Activated T-cell treated with anti-CD3 and anti-CD28 coated beads, Interleukin-2, amount 50 U/mL, for 48 hours (primary cell): Measurements from ENCODE around the gene NPBWR2.
"Not testable (repeated sequence)": the region's sequence is repeated elsewhere in the genome, so short reads cannot be mapped to it uniquely, and the experiment has no call there.

ENCODE experiments used
- DNase-seq, 2 experiments: peaks; one replicate each; pipeline ENCODE4 v3.0.0-alpha.2; 2020

Gene NPBWR2

DNA sequence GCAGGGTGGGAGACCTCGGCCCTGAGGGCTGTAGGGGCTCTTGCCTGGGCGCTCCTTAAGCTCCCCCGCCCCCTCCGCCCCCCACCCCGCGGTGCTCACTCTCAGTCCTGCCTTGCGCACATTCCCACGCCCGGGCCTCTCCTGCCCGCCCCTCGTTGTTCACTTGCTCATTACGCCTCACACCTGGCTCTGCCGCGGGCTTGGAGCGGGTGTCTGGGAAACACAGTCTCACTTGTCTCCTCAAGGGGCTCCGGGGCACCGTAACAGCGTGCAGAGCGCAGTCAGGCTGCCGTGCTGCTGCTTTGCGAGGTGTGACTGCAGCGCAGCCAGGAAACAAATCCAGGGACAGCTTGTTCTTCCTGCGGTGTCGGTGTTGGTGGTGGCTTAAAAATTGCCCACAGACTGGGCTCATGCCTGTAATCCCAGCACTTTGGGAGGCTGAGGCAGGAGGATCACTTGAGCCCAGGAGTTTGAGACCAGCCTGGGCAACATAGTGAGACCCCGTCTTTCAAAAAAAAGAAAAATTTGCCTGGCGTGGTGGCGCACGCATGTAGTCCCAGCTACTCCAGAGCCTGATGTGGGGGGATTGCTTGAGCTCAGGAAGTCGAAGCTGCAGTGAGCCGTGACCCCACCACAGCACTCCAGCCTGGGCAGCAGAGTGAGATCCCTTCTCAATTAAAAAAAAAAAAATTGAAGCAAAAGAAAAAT, 4.6 kb downstream of the NPBWR2 start:
- peak in 1 of 2 experiments; percentile 8 for DNase-seq

DNA sequence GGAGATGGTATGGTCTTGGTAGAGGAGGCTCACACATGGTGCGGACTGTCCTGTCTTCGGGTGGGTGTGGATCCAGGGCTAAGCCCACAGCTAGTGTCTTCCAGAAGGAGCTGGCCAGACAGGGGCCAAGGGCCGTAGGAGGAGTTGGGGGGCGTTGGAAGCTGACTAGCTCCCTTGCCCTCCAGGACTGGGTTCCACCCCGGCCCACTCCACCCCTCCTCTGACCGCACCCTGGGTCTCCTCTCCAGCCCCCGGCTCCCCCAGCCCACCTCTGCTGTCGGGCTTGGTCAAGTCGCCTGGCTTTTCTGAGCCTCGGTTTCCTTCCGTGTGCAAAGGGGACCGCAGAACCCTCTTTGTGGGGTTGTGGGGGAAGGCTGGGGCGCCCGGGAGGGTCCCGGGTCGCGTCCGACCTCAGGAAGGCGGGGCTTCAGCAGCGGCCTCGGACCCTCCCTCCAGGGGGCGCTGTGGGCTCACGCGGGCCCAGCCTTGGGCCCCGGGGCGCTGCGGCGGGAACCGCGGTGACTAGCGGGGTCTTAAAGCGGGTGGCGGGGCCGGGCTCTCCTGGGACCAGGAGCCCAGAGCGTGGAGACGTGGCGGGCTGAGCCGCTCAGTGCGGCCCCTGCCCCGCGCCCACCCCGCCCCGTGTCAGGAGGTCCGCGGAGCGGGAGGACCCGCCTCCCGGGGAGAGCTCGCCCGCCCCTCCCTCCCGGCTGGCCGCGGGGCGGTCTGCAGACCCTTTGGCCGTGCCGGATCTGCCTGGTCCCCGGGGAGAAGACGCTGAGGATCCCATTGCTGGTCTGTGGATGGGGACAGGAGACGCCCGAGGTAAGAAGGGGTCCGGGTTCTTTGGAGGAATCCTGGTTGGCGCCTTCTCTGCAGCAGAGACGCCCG, 5.4 kb downstream of the NPBWR2 start:
- peak; percentile 80 to 85 for DNase-seq

DNA sequence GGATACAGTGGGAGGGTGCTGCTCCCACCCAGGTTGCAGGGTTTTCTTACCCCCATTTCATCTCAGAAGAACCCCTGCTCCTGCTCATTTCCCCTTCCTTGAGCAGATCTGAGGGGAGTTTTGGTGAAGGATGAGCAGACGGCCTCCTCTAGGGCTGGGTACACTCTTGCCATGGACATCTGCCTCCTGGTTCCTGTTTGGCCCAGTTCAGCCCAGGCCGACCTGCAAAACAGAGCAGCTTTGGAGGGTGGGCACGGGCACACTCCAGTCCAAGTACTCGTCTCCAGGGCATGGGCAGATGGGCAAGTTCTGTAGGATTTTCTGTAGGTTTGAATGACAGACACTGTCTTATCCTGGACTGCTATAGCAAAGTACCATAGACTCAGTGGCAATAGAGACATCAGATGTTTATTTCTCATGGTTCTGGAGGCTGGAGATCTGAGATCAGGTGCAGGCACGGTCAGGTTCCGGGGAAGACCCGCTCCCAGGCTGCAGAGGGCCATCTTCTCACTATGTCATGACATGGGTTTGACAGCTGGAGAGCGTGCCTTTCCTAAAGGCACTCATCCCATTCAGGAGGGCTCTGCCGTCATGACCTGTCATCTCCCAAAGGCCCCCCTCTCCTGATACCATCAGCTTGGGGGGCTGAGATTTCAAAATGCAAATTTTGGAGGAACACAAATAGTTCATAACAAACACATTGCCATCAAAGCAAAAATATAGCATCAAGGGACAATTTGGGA, 6.2 kb downstream of the NPBWR2 start:
- no peak for DNase-seq

DNA sequence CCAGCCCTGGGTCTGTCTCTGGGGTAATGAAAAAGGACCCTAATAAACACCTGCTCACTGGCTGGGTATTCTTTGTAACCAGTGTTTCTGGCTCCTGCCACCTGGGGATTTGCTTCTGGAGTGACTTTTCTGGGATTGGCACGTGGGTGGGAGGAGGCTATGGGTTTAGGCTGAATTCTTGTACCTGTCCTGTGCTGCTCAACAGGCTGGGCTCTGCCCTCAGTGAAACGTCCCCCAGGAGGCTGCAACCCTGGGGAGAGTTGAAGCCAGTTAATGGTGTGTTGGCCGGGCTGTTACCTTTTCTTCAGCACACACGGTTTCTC, 6.8 kb downstream of the NPBWR2 start:
- no peak for DNase-seq

DNA sequence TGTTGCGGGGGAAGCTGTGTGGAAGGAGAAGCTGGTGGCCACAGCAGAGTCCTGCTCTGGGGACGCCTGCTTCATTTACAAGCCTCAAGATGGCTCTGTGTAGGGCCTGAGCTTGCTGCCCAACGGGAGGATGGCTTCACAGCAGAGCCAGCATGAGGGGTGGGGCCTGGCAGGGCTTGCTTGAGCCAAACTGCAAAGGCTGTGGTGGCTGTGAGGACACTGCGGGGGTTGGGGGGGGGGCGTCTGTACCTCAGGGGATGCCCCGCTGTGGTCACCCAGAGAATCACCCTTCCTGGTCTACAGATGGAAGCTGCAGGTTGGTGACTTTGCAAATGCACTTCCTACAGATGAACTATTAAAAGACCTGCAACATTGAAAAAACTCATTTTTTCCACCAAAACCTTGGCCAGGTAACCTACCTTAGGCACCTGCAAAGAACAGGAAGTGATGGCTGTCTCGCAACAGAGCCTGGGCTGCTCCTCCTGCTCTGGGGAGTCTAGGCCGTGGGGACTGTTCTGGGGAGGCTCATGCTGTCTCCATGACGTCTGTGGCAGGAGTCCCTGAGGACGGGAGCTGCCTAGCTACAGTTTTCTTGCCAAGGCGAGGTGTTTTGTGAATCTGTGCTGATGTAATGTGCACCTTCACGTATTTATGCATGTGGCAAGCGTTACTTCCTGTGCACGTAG, 7.3 kb downstream of the NPBWR2 start:
- DNase-seq: no peak

DNA sequence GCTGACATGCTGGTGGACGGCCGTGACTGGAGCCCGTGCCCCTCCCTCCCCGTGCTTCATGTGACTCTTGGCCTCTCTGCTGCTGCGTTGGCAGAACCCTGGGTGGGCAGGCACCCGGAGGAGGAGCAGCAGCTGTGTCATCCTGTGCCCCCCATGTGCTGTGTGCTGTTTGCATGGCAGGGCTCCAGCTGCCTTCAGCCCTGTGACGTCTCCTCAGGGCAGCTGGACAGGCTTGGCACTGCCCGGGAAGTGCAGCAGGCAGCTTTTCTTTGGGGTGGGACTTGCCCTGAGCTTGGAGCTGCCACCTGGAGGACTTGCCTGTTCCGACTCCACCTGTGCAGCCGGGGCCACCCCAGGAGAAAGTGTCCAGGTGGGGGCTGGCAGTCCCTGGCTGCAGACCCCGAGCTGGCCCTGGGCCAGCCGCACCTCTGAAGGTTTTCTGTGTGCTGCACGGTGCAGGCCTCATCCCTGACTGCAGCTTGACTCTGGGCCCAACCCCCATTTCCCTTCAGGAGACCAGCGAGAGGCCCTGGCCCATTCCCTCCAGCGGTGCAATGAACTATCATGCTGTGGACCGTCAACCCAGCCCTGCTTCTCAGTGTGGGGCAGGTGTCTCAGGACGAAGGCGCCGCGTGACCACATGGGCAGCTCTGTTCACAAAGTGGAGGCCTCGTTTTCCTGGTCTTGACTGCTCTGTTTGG, 8.1 kb downstream of the NPBWR2 start:
- DNase-seq: no peak

DNA sequence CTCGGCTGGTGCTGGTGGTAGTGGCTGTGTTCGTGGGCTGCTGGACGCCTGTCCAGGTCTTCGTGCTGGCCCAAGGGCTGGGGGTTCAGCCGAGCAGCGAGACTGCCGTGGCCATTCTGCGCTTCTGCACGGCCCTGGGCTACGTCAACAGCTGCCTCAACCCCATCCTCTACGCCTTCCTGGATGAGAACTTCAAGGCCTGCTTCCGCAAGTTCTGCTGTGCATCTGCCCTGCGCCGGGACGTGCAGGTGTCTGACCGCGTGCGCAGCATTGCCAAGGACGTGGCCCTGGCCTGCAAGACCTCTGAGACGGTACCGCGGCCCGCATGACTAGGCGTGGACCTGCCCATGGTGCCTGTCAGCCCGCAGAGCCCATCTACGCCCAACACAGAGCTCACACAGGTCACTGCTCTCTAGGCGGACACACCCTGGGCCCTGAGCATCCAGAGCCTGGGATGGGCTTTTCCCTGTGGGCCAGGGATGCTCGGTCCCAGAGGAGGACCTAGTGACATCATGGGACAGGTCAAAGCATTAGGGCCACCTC, 8.8 kb downstream of the NPBWR2 start:
- no peak for DNase-seq

DNA sequence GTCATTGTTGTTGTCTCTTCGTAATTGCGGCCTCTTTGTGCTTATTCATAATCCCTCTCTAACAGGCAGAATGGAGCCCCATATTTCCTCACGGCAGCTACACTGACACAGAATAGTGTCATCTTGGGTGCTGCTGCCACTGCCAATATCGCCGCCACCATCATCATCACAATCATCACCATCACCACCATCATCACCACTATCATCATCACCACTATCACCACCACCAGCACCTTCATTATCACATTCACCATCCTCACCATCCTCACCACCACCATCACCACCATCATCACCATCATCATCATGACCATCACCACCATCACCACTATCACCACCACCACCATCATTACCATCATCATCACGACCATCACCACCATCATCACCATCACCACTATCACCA, 10.8 kb downstream of the NPBWR2 start:
- DNase-seq: no peak

DNA sequence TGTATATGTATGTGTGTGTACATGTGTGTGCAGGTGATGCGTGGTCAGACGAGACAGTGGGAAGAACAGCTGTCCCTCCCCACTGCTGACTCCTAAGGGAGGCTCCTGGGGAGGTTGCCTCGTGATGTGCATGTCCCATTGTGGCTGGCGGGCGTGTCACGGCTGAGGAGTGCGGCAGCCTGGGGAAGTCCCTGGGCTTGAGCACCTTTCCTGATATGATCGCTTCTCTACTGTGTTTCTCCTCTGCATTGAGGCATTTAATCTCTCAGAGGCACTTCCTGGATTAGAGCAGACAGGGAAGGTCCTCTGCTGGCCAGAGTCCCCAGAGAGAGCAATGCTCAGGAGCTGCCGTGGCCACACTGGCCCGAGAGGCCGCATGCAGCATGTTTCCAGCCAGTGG, 11.4 kb downstream of the NPBWR2 start:
- DNase-seq: no peak

DNA sequence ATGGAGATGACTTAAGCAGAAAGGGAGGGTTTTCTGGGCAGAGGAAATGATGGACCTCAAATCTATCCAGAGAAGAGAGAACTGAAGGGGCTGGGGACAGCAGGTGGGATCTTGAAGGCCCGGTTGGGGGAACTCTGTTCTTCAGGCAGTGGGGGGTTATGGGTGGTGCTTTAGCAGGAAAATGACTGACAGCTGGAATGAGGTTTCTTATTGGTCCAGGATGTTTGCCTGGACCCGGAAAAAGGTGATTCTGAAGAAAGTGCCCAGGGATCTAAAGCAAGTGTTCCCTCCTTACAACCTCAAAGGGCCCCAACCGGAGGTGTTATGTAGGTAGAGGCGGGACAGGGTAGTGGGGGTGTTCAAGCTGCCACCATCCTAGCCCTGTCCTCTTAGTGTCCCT, 11.9 kb downstream of the NPBWR2 start:
- no peak for DNase-seq

DNA sequence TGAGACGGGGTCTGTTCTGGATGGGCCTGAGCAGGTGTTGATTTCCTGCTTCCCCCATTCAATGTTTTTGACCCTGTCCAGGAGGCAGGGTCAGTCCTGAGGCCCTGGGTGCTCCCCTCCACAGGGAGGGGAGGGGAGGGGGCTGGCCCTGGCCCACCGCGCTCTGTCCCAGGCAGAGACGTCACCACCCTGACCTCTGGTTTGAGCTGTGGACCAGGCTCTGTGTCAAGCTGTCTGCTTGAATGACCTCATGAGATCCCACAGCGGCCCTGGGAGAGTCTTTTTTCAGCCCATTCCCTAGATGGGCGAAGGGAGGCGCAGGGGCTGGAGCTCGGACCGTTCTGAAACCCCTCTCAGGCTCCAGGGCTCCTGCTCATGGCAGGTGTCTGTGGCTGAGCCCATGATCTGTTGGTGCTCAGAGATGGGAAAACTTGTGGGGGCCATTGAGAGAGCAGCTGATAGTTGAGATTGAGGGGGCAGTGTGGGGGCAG, 14.3 kb downstream of the NPBWR2 start:
- no peak for DNase-seq

DNA sequence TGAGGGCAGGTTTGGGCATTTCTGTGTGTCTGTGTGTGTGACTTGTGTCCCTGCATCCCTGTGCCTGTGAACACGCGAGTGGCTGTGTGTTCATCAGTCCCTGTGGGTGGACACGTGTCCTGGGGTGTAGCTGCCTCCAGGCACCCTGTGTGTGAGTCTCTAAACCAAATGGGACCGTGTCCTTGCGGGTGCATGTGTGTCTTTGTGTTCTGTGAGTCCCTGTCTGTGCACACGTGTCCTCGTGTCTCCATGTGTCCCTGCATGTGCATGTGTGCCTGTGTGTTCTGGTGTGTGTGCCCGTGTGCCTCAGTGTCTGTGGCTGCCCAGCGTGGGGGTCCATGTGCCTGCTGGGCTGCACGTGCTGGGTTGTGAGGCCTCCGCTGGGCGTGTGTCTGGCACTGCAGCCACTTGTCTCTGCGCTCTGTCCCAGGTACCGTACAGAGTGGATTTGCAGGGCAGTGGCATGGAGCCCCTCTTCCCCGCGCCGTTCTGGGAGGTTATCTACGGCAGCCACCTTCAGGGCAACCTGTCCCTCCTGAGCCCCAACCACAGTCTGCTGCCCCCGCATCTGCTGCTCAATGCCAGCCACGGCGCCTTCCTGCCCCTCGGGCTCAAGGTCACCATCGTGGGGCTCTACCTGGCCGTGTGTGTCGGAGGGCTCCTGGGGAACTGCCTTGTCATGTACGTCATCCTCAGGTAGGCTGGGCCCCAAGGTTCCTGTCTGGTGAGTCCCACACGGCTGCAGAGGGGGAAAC, 14.9 kb downstream of the NPBWR2 start:
- DNase-seq: no peak

DNA sequence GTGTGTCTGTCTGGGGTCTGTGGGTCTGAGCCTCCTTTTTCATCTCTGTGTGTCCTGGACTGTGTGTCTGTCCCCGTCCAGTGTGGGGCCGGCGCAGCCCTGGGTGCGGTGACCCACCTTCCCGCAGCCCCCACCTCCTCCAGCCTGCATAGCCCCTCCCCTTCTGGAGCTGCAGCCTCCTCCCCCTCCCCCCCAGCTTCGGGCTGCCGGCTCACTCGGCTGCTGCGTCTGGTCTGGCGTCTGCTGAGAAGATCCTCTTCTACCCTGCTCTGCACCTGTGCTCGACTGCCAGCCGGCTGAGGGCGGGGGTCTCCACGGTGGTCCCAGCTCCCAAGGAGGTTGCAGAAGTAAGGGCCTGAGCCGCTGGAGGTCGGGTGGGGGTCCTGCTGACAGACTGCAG, 15.6 kb downstream of the NPBWR2 start:
- DNase-seq: no peak

DNA sequence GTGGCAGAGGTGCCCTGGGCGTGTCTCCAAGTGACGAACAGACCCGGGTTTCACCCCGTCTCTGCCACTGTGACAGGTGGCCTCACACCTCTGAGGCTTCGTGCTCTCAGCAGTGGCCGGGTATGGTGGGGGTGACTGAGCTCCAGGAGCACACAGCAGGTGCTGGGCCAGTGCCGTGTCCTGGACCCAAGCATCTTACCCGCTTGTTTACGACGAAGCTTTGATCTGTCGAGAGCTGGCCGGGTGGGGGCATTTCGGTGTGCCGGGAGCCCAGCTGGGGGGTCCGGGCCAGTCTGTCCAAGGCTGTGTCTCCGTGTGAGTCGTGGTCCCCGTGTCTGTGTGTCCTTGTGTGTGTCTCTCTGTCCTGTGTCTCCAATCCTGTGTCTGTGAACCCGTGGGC, 16.0 kb downstream of the NPBWR2 start:
- no peak for DNase-seq

DNA sequence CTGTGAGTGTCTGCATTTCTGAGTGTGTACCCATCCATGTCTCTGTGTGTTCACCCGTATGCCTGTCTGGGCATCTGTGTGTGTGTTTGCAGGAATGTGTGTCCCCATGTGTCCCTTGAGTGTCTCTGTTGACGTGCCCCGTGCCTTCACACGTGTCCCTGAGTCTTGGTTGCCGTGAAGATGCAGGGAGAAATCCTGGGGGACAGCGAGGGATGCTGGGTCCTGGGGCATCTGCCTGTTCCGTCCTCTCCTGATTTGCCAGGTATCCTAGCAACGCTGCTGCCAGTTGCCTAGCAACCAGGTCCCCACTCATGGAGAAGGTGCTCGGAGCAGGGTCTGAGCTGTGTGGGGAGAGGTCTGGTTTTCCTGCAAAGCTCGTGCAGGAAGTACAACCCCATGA, 17.2 kb downstream of the NPBWR2 start:
- DNase-seq: no peak

DNA sequence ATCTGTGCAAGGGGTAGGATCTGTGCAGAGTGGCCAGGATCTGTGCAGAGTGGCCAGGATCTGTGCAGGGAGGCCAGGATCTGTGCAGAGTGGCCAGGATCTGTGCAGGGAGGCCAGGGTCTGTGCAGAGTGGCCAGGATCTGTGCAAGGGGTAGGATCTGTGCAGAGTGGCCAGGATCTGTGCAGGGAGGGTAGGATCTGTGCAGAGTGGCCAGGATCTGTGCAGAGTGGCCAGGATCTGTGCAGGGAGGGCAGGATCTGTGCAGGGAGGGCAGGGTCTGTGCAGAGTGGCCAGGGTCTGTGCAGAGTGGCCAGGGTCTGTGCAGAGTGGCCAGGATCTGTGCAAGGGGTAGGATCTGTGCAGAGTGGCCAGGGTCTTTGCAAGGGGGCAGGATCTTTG, 18.8 kb downstream of the NPBWR2 start:
- not testable (repeated sequence) for DNase-seq

DNA sequence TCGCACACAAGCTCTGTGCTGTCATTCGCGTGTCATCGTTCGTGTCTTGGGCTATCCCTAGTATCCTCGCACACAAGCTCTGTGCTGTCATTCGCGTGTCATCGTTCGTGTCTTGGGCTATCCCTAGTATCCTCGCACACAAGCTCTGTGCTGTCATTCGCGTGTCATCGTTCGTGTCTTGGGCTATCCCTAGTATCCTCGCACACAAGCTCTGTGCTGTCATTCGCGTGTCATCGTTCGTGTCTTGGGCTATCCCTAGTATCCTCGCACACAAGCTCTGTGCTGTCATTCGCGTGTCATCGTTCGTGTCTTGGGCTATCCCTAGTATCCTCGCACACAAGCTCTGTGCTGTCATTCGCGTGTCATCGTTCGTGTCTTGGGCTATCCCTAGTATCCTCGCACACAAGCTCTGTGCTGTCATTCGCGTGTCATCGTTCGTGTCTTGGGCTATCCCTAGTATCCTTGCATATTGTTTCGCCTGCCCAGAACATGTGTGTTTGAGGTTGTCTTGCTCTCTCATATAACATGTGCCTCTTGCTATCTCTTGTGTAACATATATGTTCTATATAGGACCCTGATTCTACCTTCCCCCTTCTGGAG, 20.0 kb downstream of the NPBWR2 start:
- DNase-seq: not testable (repeated sequence)

DNA sequence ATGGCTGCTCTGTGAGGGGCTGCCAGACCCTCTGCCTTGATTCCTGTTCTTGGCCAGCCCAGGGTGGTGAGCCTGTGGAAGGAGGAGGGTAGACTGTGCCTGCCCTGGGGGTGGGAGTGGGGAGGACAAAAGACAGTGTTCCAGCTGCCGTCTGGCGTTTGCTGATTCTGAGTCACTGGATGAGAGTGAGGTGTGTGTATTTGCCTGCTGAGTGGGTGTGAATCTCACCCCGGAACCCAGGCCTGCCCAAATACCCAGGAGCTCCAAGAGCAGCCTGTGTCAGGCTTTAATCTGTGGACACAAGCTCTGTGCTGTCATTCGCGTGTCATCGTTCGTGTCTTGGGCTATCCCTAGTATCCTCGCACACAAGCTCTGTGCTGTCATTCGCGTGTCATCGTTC, 20.6 kb downstream of the NPBWR2 start:
- DNase-seq: no peak

DNA sequence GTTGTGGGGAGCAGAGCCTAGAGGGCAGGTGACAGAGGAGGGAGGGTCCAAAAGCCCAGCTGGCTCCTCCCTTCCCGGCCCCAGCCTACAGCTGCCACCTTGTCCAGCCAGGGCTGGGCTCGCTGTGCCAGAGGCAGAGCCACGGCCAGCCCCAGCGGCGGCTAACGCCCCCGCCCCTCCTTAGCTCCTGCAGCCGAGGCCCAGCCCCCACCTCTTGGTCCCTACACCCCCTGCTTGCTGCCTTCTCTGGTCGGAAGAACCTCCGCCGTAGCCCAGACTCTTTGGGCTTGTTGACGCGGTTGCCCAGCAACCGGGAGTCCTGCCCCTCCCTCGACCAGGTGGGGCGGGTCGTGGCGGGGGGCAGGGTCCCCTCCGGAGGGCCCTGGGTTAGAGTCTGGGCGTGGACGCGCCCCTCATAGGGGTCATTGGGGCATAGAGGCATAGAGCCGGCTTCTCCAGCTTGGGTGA, 22.6 kb downstream of the NPBWR2 start:
- DNase-seq: no peak

DNA sequence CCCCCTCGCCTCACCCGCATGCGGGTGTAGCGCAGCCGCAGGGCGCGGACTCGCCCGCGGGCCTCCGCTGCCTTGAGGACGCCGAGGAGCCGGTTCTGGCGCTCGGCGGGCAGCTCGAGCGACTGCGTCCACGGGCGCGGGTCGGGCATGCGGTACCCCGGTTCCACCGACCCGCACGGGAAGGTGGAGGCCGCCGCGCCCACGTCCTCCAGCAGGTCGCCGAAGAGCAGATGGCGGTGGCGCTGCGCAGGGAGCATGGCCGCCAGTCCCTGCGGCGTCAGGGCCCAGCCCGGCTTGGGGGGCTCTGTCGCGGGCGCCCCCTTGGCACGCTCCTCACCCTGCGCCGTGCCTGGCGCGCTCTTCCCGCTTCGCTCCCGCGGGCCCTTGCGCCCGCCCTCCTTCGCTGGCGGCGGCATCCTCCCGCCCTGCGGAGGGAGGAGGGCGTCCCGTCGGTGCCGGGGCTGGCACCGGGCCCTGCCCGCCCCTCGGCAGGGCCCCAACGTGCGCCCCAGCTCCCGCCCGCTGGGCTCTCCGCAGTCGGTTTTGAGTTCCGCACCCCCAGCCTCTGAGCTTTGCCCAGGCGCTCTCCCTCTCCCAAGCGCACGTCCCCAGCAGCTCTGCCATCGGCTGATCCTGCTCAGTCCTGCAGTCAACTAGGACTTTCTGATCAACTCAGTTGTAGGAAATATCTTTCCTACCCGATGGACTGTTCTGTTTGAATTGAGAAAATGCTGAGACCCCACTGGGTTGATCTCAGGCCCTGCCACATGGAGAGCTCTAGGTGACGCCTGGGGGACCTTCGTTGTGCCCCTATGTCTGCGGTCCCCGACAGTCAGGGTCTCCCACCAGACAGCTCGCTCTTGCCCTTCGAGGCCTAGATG, 23.3 kb downstream of the NPBWR2 start, which contains the start of gene LKAAEAR1:
TSS of gene LKAAEAR1 (minus strand) at position 595 of the 881 bp plus-strand sequence. CDS start at position 416, 179 bp downstream.
- no peak for DNase-seq
